ENCODE results near the gene DOCK1. TPM values are rescaled to one million over a fixed set of nuclear protein-coding genes. Genes with fewer than 3 reads are reported as not detected.

Gene DOCK1
- polyA plus RNA-seq, 5 donors = 54.9 to 72.3 (median 68.9) TPM

DNA sequence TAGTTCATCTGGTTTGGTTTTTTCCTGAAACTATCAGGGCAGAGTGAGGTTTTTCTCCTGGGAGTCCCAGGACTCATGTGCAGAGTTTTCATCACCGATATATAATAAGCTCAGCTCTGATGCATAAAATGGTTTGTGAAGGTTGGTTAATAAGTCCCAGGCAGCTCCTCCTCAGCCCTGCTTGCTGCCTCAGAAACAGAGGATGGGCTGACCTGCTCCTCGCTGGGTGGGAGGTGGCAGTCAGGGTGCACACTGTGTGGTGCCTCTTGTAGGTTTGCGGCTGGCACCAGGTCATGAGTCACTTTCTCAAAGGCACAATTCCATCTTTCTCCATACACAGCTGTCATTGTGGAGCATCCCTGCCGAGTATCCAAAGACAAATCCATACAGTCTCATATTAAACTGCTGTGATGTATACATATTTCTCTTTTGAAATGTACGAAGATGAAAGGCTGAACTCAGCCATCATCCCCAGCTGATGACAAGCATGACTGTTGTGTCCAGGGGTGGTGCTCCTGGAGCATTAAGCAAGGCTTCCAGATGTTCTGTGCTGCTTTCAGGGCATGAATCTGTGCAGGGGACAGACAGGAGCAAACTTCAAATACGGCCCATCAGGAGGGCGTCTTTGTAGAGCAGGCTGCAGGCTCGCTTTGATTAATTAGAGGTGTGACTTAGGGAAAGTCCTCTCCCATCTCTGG lies 518.1 kb downstream of the DOCK1 start:
- no peak for DNase-seq

- peak; percentile 52 to 64 for DNase-seq
Observed at GRCh38 chr10:127424594-127425264, 519.5 kb downstream of the DOCK1 start.

DNA sequence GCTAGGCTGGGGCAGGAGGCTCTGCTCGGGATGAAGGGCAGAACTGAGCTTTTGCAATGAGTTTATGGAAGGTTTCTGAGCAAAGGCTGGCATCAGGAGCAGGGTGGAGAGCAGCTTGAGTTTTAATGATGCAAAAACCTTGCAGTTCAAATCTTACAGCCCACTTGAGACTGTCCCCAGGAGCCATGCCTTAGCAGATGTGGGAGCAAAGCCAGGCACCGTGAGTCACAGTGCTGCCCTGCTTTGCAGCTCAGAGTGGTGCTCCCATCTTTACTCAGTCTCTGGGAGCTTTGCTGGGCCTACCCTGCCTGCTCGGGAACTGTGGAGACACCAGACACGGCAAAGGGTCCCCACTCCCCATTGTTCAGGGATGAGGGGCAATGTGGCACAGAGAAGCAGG lies 521.5 kb downstream of the DOCK1 start:
- no peak for DNase-seq

DNA sequence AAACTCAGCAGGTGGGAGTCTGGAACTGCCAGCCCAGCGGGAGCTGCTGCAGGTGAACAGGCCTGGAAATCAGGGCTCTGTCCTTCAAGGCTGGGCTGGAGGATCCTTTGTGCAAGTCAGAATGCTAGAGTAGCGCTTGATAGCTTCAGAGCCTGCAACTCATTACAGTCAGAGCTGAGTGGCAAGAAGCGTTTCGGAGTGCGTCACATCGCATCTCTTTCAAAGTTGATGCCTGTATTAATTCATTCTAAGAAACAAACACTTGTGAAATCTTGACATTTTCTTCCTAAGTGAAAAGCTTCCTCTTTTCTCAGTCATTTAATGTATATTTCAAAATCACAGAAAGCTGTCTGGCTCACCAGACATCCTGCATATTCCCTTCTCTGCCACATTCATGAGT lies 522.7 kb downstream of the DOCK1 start:
- no peak for DNase-seq

GRCh38 chr10:127428385-127428980 lies 523.3 kb downstream of the DOCK1 start:
- DNase-seq = no peak

- no peak for DNase-seq
Observed at GRCh38 chr10:127429601-127430312, 524.5 kb downstream of the DOCK1 start.

DNA sequence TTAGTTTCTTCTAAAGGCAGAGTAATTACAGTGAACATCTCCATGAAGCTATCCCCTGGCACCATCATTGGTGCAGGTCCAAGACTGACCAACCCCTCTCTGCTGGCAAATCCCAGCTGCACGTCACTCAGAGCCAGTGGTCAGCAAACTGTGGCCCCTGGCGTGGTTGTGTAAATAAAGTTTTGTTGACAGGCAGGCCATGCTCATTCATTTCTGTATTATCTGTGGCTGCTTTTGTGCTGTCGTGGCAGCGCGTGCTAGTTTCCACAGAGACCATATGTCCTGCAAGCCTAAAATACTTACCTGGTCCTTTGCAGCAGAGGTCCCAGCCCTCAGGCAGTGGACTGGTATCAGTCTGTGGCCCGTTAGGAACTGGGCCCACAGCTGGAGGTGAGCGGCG lies 526.3 kb downstream of the DOCK1 start:
- no peak for DNase-seq

DNA sequence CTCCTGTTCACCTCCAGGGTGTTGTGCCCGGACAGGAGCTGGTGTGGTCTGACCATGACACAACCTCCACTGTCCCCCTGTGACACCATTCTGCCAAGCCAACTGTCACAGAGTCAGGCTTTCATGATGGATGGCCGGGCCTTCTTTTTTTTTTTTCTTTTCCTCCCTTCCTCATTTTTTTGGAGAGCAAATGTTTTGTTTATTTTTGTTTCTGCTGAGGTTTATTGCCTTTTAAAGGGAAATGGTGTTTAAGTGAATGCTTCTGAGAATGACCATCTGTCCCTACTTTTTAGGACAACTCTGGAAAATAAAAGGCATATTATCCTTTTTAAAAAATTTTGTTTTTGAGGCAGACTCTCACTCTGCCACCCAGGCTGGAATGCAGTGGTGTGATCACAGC lies 528.8 kb downstream of the DOCK1 start:
- peak; percentile 48 to 58 for DNase-seq

GRCh38 chr10:127435246-127435645 lies 530.0 kb downstream of the DOCK1 start:
- DNase-seq = peak; percentile 48 to 60

DNA sequence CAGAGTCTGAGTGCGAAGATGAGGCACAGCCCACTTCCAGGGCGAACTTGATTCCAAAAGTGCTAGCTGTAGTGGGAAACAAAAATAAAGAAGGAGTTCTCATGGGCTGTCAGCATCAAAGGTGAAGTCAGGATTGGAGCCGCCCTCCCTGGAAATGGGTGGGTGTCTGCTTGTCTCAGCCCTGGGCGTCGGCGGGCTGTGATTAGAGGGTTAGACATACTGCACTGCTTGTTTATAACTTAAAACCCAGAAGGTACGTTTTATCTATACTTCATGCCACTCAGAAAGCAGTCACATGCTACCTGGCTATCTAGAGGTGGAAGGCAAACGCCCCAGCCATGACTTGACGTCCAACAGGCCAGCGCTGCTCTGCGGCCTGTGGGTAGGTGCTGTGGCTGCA lies 535.1 kb downstream of the DOCK1 start:
- DNase-seq = no peak

GRCh38 chr10:127441350-127442219 lies 536.4 kb downstream of the DOCK1 start:
- no peak for DNase-seq

- no peak for DNase-seq
Observed at GRCh38 chr10:127442220-127442525, 536.9 kb downstream of the DOCK1 start.

- no peak for DNase-seq
Observed at GRCh38 chr10:127444155-127444554, 538.9 kb downstream of the DOCK1 start.

- no peak for DNase-seq
Observed at GRCh38 chr10:127447197-127447596, 542.0 kb downstream of the DOCK1 start.

DNA sequence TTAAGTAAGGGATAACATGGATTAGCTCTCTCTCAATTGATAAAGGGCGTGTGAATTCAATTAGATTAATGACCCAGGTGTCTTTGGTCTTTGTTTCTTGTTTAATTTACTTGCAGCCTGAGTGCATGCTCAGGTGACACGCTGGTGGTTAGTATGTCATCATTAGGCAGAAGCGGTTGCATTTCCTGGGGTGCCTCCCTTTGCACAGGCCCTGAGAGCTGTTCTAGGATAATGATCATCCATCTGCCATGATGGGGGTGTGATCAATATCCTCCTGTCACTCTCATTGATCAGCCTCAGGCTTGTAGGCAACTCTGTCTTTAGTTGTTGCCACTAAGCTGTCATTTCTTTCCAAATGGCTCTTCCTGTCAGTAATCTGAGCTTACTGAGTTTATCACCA lies 544.3 kb downstream of the DOCK1 start:
- DNase-seq = no peak

DNA sequence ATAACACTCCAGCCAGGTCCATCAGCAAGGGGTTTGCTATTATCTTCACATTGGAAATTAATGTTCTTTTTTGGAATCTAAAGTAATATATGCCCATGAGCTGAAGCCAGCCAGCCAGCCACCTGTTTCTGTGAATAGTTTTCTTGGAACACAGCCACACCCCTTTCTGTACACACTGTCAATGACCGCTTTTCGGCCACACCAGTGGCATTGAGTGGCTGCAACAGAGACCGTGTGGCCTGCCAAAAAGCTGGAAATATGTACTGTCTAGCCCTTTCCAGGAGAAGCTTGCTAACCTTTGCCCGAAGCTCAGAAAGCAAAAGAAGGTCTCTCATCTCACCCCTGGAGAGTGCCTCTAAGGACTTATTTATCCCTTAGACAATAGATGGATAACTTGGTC lies 545.4 kb downstream of the DOCK1 start:
- no peak for DNase-seq

DNA sequence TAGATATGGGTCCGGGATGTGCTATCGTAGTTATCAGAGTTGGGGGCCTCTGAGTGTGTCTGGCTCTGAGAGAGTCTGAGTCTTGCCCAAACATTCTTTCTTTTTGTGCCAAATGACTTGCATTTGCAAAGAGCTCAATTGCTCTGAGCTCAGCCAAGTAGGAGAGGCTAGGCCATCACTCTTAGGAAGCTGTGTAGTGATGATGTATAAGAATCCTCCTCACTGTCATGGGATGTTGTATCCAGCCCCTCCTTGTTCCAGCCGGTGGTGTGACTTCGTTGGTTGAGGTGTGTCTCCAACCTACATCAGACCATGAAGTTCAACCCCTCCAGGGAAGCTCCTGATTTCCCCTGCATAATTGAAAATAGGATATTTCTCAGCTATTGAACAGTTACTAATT lies 546.4 kb downstream of the DOCK1 start:
- DNase-seq = no peak

DNA sequence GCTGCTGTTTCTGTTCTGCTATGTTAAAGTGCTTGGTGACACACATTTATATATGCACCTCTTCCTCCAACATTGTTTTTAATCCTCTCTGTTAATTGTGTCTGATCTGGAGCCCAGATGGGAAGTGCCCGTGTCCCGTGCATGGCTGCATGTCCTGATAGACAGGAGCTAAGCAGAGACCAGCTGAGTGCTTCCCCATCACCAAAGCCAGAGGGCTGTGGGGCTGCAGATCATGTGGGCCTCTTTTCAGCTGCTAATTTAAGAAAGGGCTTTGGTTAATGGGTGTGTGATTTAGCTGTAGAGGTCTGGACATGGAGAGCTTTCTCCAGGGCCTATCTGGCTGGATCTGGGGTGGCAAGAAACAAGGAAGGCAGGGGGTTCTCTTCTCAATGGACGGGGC lies 547.3 kb downstream of the DOCK1 start:
- DNase-seq = no peak

- no peak for DNase-seq
Observed at GRCh38 chr10:127453706-127454105, 548.5 kb downstream of the DOCK1 start.

DNA sequence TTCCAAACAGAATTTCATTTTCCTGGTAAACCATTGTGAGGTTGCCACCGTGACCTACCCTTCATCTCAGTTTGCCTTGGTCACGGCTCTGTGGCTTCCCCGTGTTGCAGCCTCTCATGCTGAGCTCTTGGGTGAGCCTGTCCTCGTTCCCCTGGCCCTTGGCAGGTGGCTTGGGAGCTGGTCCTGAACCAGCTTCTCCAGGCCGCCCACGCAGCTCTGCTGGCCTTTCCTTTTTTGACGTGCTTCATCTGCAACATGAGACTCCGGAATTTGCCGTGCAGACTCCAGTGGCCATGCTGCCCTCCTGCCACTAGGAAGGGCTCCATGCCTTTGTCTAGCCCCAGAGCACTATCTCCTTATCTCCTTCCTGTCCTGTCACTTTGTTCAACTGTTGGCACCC lies 550.9 kb downstream of the DOCK1 start:
- DNase-seq = no peak

- DNase-seq = no peak
Observed at GRCh38 chr10:127458016-127458810, 553.0 kb downstream of the DOCK1 start.
